CD14-positive monocyte (primary cell): ENCODE measurements around the gene ATG10. TPM values are rescaled to one million over a fixed set of nuclear protein-coding genes. Genes with fewer than 3 reads are reported as not detected.

ENCODE experiments used
- DNase-seq, 3 donors: peaks; one replicate each; pipeline ENCODE4 v3.0.0-alpha.2; 2011 to 2022
- H2AFZ ChIP-seq: 2 replicates; pipeline ENCODE4 v1.6.0; 2012; ENCODE audit warnings: mild to moderate bottlenecking, low read depth, low read length, inconsistent platforms; ENCODE audit not compliant: insufficient read depth, poor library complexity, severe bottlenecking
- H3K27ac ChIP-seq, 2 donors: 1 replicate in 1 of 2; 2 replicates in 1 of 2; pipeline ENCODE4 v1.5.1; 2012 to 2013; ENCODE audit warnings: low read length in 2 of 2, control low read depth in 1 of 2, inconsistent platforms in 1 of 2, low read depth in 1 of 2, mild to moderate bottlenecking in 1 of 2
- H3K27me3 ChIP-seq, 2 donors: one replicate each; pipeline versions ENCODE4 v1.6.0 to v1.6.1; 2011 to 2013; ENCODE audit warnings: low read length in 2 of 2; ENCODE audit not compliant: control insufficient read depth in 2 of 2, insufficient read depth in 2 of 2
- H3K36me3 ChIP-seq, 2 donors: replicated peaks in 1 of 2; 1 replicate in 1 of 2; 2 replicates in 1 of 2; pipeline versions ENCODE4 v1.5.1 to v1.6.1; 2012 to 2013; ENCODE audit warnings: low read length in 2 of 2, control low read depth in 1 of 2, inconsistent platforms in 1 of 2, mild to moderate bottlenecking in 1 of 2; ENCODE audit not compliant: insufficient read depth in 2 of 2, control insufficient read depth in 1 of 2
- H3K4me1 ChIP-seq, 2 donors: 1 replicate in 1 of 2; 2 replicates in 1 of 2; pipeline versions ENCODE4 v1.5.1 to v1.6.1; 2012 to 2013; ENCODE audit warnings: low read length in 2 of 2, control low read depth in 1 of 2, inconsistent platforms in 1 of 2, mild to moderate bottlenecking in 1 of 2, moderate library complexity in 1 of 2; ENCODE audit not compliant: insufficient read depth in 2 of 2, control insufficient read depth in 1 of 2
- H3K4me2 ChIP-seq: replicated peaks from 2 replicates; pipeline ENCODE3; 2012; ENCODE audit warnings: low read length, moderate library complexity, mild to moderate bottlenecking; ENCODE audit not compliant: poor library complexity, severe bottlenecking; ENCODE audit errors: extremely low read depth
- H3K4me3 ChIP-seq, 3 experiments: fragments of 200-600 bp in 1 of 3; sonication (generic) in 1 of 3; replicated peaks in 1 of 3; 1 replicate in 2 of 3; 2 replicates in 1 of 3; pipeline ENCODE4 v1.5.1; 2011 to 2013; ENCODE audit warnings: low read length in 3 of 3, mild to moderate bottlenecking in 3 of 3, control low read depth in 2 of 3, low read depth in 2 of 3, inconsistent platforms in 1 of 3, moderate library complexity in 1 of 3
- H3K79me2 ChIP-seq: 2 replicates; pipeline ENCODE4 v1.6.0; 2012; ENCODE audit warnings: mild to moderate bottlenecking, control low read depth, inconsistent platforms, low read length, moderate library complexity; ENCODE audit not compliant: insufficient read depth
- H3K9ac ChIP-seq: 2 replicates; pipeline ENCODE4 v1.6.0; 2017; ENCODE audit warnings: low read length, mild to moderate bottlenecking; ENCODE audit not compliant: insufficient read depth, poor library complexity, severe bottlenecking
- H3K9me3 ChIP-seq, 2 donors: replicated peaks in 1 of 2; 1 replicate in 1 of 2; 2 replicates in 1 of 2; pipeline versions ENCODE4 v1.5.1 to v1.6.1; 2012 to 2013; ENCODE audit warnings: low read length in 2 of 2, control low read depth in 1 of 2; ENCODE audit not compliant: control insufficient read depth in 1 of 2, insufficient read depth in 1 of 2
- H4K20me1 ChIP-seq: 2 replicates; pipeline ENCODE4 v1.6.0; 2012; ENCODE audit warnings: mild to moderate bottlenecking, low read length, control low read depth, moderate library complexity; ENCODE audit not compliant: insufficient read depth
- H3K27ac Mint-ChIP-seq, 7 donors: one replicate each; pipeline ENCODE4 v1.8.0; 2020; ENCODE audit warnings: mild to moderate bottlenecking in 7 of 7, mixed read lengths in 7 of 7, moderate library complexity in 6 of 7, inconsistent platforms in 2 of 7
- H3K27me3 Mint-ChIP-seq, 3 donors: one replicate each; pipeline ENCODE4 v1.8.0; 2021 to 2022; ENCODE audit warnings: low read depth in 3 of 3, mild to moderate bottlenecking in 3 of 3, mixed read lengths in 3 of 3, moderate library complexity in 3 of 3, inconsistent platforms in 1 of 3
- H3K36me3 Mint-ChIP-seq, 2 donors: one replicate each; pipeline ENCODE4 v1.8.0; 2020; ENCODE audit warnings: mixed read lengths in 2 of 2, inconsistent platforms in 1 of 2, mild to moderate bottlenecking in 1 of 2
- H3K4me1 Mint-ChIP-seq: one replicate; pipeline ENCODE4 v1.8.0; 2020; ENCODE audit warnings: mild to moderate bottlenecking, mixed read lengths
- H3K4me3 Mint-ChIP-seq, 2 donors: one replicate each; pipeline ENCODE4 v1.8.0; 2020; ENCODE audit warnings: mild to moderate bottlenecking in 2 of 2, mixed read lengths in 2 of 2, moderate library complexity in 1 of 2
- H3K9me3 Mint-ChIP-seq, 7 donors: one replicate each; pipeline ENCODE4 v1.8.0; 2020 to 2022; ENCODE audit warnings: mixed read lengths in 7 of 7, mild to moderate bottlenecking in 6 of 7, moderate library complexity in 6 of 7, inconsistent platforms in 2 of 7
- CTCF ChIP-seq: fragments of 200-600 bp; IDR thresholded peaks from one replicate; pipeline ENCODE4 v1.8.0; 2022; ENCODE audit warnings: antibody characterized with exemption, mild to moderate bottlenecking
- WGBS: methylation state at CpG from one replicate; pipeline ENCODE4 v1.1.5; 2013; ENCODE audit warnings: missing lambda C conversion rate; ENCODE audit not compliant: insufficient coverage; 5-methylcytosine and 5-hydroxymethylcytosine counted together
- intact Hi-C, 2 donors: fragments of 100-400 bp; cut with micrococcal nuclease; formaldehyde crosslinking; loops; one replicate each; pipeline versions ENCODE4 v1.15.0 to v1.15.1; 2023
- polyA plus RNA-seq, 3 donors: library from polyadenylated mRNA; depleted of rRNA in 1 of 3; unstranded in 2 of 3; stranded (reverse) in 1 of 3; fragments of 300-500 nt in 2 of 3; fragments of >200 nt in 1 of 3; fragmentation: Illumina TruSeq in 2 of 3; gene quantifications; 1 replicate in 2 of 3; 2 replicates in 1 of 3; pipeline ENCODE4 v1.2.3, GENCODE V29; 2012 to 2021

Gene ATG10
- polyA plus RNA-seq, 3 donors = 2.1 to 7.9 (median 5.6) TPM

GRCh38 chr5:82287625-82288024 lies 315.8 kb downstream of the ATG10 start:
- H3K27ac ChIP-seq = no peak overlapping the region
- intact Hi-C loops = no loop called here
- H3K9me3 ChIP-seq = no peaks in the 10 kb centered on the region
- H3K4me1 Mint-ChIP-seq = no peaks in the 10 kb centered on the region
- no peak overlapping the region for H3K4me3 Mint-ChIP-seq
- H3K27ac Mint-ChIP-seq = no peak overlapping the region
- WGBS = 100% methylated on average over 1 of the region's 3 CpGs
- no peak overlapping the region for H3K4me3 ChIP-seq
- no peaks in the 10 kb centered on the region for H3K36me3 ChIP-seq
- no peak for DNase-seq
- no peaks in the 10 kb centered on the region for H3K4me1 ChIP-seq
- H3K9me3 Mint-ChIP-seq = no peaks in the 10 kb centered on the region
- H3K4me2 ChIP-seq = no peak overlapping the region
- H3K9ac ChIP-seq = no peak overlapping the region
- TF ChIP-seq CTCF = no peak
- H3K27me3 Mint-ChIP-seq = no peaks in the 10 kb centered on the region
- no peaks in the 10 kb centered on the region for H4K20me1 ChIP-seq
- H3K79me2 ChIP-seq = no peaks in the 10 kb centered on the region
- no peak overlapping the region for H2AFZ ChIP-seq
- H3K36me3 Mint-ChIP-seq = peaks cover 0 to 4% of the 10 kb centered on the region in 2 donors
- no peaks in the 10 kb centered on the region for H3K27me3 ChIP-seq

- no peak overlapping the region for H3K4me3 Mint-ChIP-seq
- Histone ChIP-seq H3K4me2 (no peak overlapping the region), H3K27ac (no peak overlapping the region), H3K36me3 (no peaks in the 10 kb centered on the region), H4K20me1 (no peaks in the 10 kb centered on the region), H3K27me3 (no peaks in the 10 kb centered on the region), H3K79me2 (no peaks in the 10 kb centered on the region), H3K4me1 (no peaks in the 10 kb centered on the region), H3K9ac (no peak overlapping the region), H3K9me3 (no peaks in the 10 kb centered on the region), H2AFZ (no peak overlapping the region), H3K4me3 (no peak overlapping the region)
- H3K36me3 Mint-ChIP-seq = peaks cover 0 to 4% of the 10 kb centered on the region in 2 donors
- no peaks in the 10 kb centered on the region for H3K9me3 Mint-ChIP-seq
- H3K27me3 Mint-ChIP-seq = no peaks in the 10 kb centered on the region
- no peaks in the 10 kb centered on the region for H3K4me1 Mint-ChIP-seq
- no peak for TF ChIP-seq CTCF
- intact Hi-C loops = no loop called here
- WGBS = 83% methylated on average over 1 of the region's 2 CpGs
- no peak overlapping the region for H3K27ac Mint-ChIP-seq
- DNase-seq = no peak
These were observed 318.2 kb downstream of the ATG10 start for GRCh38 chr5:82290005-82290404.
